GM23338 (cell line): ENCODE data around the gene CELF2.
"Not testable (repeated sequence)": the region's sequence is repeated elsewhere in the genome, so short reads cannot be mapped to it uniquely, and the experiment has no call there.

Experiments
- CREB1 ChIP-seq: fragments of 250-450 bp; sonication (Bioruptor Pico); IDR thresholded peaks from 2 replicates; pipeline ENCODE4 v1.5.0; 2020; ENCODE audit warnings: low read depth, mild to moderate bottlenecking, moderate library complexity
- CTCF ChIP-seq, 2 experiments: fragments of 200-600 bp in 1 of 2; sonication (generic) in 1 of 2; conservative IDR thresholded peaks; 2 replicates each; pipeline versions ENCODE4 v1.5.1 to v1.6.1; 2016 to 2017; ENCODE audit warnings: antibody characterized with exemption in 2 of 2, low read depth in 2 of 2, mild to moderate bottlenecking in 2 of 2, moderate library complexity in 1 of 2
- ETS1 ChIP-seq: IDR thresholded peaks from 2 replicates; pipeline ENCODE4 v1.6.1; 2016; ENCODE audit warnings: antibody characterized with exemption
- EZH2 ChIP-seq: fragments of 200-600 bp; sonication (generic); IDR thresholded peaks from one replicate; pipeline ENCODE4 v1.8.0; 2017; ENCODE audit warnings: antibody characterized with exemption, mild to moderate bottlenecking, low read depth; ENCODE audit not compliant: unreplicated experiment
- EZH2phosphoT487 ChIP-seq: fragments of 200-600 bp; sonication (generic); IDR thresholded peaks from one replicate; pipeline ENCODE4 v1.8.1; 2018; ENCODE audit warnings: antibody characterized with exemption; ENCODE audit not compliant: unreplicated experiment
- JUNB ChIP-seq: IDR thresholded peaks from one replicate; pipeline ENCODE4 v1.6.1; 2016; ENCODE audit warnings: antibody characterized with exemption; ENCODE audit not compliant: unreplicated experiment
- NANOG ChIP-seq: IDR thresholded peaks from 2 replicates; pipeline ENCODE4 v1.6.1; 2016; ENCODE audit warnings: antibody characterized with exemption, borderline replicate concordance
- POLR2AphosphoS5 ChIP-seq: IDR thresholded peaks from 2 replicates; pipeline ENCODE4 v1.6.1; 2016; ENCODE audit warnings: antibody characterized with exemption, low read depth
- REST ChIP-seq: IDR thresholded peaks from one replicate; pipeline ENCODE4 v1.6.1; 2018; ENCODE audit warnings: antibody characterized with exemption; ENCODE audit not compliant: unreplicated experiment
- STAT1 ChIP-seq: IDR thresholded peaks from one replicate; pipeline ENCODE4 v1.6.1; 2016; ENCODE audit warnings: antibody characterized with exemption; ENCODE audit not compliant: unreplicated experiment
- ZNF114 ChIP-seq: fragments of 250-450 bp; sonication (Bioruptor Pico); IDR thresholded peaks from 2 replicates; pipeline ENCODE4 v1.5.0; 2020; ENCODE audit warnings: mild to moderate bottlenecking, moderate library complexity
- ZNF331 ChIP-seq: fragments of 250-450 bp; sonication (Bioruptor Pico); IDR thresholded peaks from 2 replicates; pipeline ENCODE4 v1.5.0; 2020; ENCODE audit warnings: low read depth, mild to moderate bottlenecking, moderate library complexity

- not testable (repeated sequence) for TF ChIP-seq CTCF (conservative IDR thresholded peaks at IDR 0.05; ENCODE audit: low read depth in 2 of 2); REST; ETS1; EZH2; JUNB; STAT1; EZH2phosphoT487; POLR2AphosphoS5; NANOG; ZNF114 (CRISPR knock-in tag); CREB1 (CRISPR knock-in tag); ZNF331
Measured at GRCh38 chr10:11123892-11124291, 106.2 kb downstream of the CELF2 start.
